HPDE6-E6E7 (cell line): ENCODE results near the gene DNAJB14.

Experiments used
- DNase-seq: peaks from one replicate; pipeline ENCODE4 v3.0.0; 2011; ENCODE audit warnings: missing footprints; ENCODE audit errors: extremely low spot score

DNAJB14 gene

GRCh38 chr4:99945718-99946355 lies 581 bp downstream of the DNAJB14 start:
- no peak for DNase-seq

GRCh38 chr4:99943904-99944437 lies 2.4 kb downstream of the DNAJB14 start:
- no peak for DNase-seq

GRCh38 chr4:99938243-99938753 lies 8.1 kb downstream of the DNAJB14 start:
- DNase-seq: no peak

GRCh38 chr4:99934891-99935290 lies 11.5 kb downstream of the DNAJB14 start:
- DNase-seq: no peak

GRCh38 chr4:99927566-99927965 lies 18.9 kb downstream of the DNAJB14 start:
- no peak for DNase-seq

- no peak for DNase-seq
These were observed 25.2 kb downstream of the DNAJB14 start for GRCh38 chr4:99921174-99921573.

- DNase-seq: no peak
These were observed 27.8 kb downstream of the DNAJB14 start for GRCh38 chr4:99918656-99919055.

- DNase-seq: no peak
These were observed 28.8 kb downstream of the DNAJB14 start for GRCh38 chr4:99917575-99917974.

GRCh38 chr4:99915449-99915848 lies 31.0 kb downstream of the DNAJB14 start:
- no peak for DNase-seq

GRCh38 chr4:99894998-99895397 lies 51.4 kb downstream of the DNAJB14 start:
- no peak for DNase-seq

GRCh38 chr4:99894161-99894997 lies 52.0 kb downstream of the DNAJB14 start, which contains the start of gene LAMTOR3:
Gene LAMTOR3, minus strand, starts transcription at chr4:99894427. Its CDS starts 464 bp downstream, at chr4:99893963.
- DNase-seq: peak; percentile 90

- DNase-seq: no peak
These were observed 52.6 kb downstream of the DNAJB14 start for GRCh38 chr4:99893839-99894160.

- no peak for DNase-seq
These were observed 53.4 kb downstream of the DNAJB14 start for GRCh38 chr4:99893029-99893428.

GRCh38 chr4:99891351-99891750 lies 55.1 kb downstream of the DNAJB14 start:
- no peak for DNase-seq

GRCh38 chr4:99887837-99888236 lies 58.6 kb downstream of the DNAJB14 start:
- DNase-seq: no peak

- DNase-seq: no peak
These were observed 60.3 kb downstream of the DNAJB14 start for GRCh38 chr4:99886146-99886545.

- DNase-seq: no peak
These were observed 60.7 kb downstream of the DNAJB14 start for GRCh38 chr4:99885687-99886086.

- DNase-seq: peak; percentile 14
These were observed 61.3 kb downstream of the DNAJB14 start for GRCh38 chr4:99885063-99885664.

GRCh38 chr4:99879458-99879857 lies 67.0 kb downstream of the DNAJB14 start:
- no peak for DNase-seq

- DNase-seq: no peak
These were observed 67.8 kb downstream of the DNAJB14 start for GRCh38 chr4:99878604-99879003.

GRCh38 chr4:99876946-99877345 lies 69.5 kb downstream of the DNAJB14 start:
- DNase-seq: no peak

- no peak for DNase-seq
These were observed 71.3 kb downstream of the DNAJB14 start for GRCh38 chr4:99875071-99875470.
